ENCODE data around the gene AOPEP.
"Not testable (repeated sequence)": the region's sequence is repeated elsewhere in the genome, so short reads cannot be mapped to it uniquely, and the experiment has no call there.

AOPEP gene

DNA sequence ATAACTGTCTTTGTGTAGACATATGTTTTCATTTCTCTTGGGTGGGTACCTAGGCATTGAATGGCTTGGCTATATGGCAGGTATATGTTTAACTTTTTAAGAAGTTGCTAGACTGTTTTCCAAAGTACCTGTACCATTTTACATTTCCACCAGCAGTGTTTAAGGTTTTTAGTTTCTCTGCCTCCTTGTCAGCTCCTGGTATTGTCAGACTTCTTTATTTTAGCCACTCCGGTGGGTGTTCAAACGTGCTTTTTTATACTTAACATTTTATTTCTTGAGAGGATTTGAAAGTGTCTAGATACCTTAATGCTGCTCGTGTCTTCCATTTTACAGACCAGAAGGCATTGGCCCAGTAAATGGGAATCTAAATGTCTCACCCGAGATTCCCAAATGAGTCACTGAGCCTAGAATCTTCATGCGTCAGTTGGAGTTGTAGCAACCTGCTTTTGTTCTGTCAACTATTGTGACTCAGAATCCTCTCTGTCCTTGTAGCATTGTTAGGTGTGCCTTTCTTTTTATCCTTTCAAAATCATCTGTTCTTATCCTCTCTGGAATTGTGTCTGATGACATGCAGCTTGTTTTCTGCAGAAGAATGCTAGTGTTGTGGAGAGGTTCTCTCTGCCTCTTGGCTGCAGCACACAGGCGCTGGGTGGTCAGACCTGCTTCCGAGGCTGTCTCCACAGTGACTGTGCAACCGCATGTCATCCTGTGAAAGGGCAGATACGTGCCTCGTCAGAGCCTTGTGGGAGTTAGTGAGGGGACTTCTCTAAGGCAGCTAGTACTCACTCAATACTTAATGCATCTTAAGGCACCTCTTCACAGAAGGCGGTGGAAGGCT, 291.8 kb downstream of the AOPEP start:
- DNase-seq (ENCODE audit: low read depth) = no peak

GRCh38 chr9:95020644-95021043, 294.1 kb downstream of the AOPEP start:
- DNase-seq (ENCODE audit: low read depth) = not testable (repeated sequence)

GRCh38 chr9:95021166-95021886, 294.8 kb downstream of the AOPEP start:
- no peak for DNase-seq (ENCODE audit: low read depth)

- no peak for DNase-seq (ENCODE audit: low read depth)
These were observed 296.2 kb downstream of the AOPEP start for GRCh38 chr9:95022657-95023056.

DNA sequence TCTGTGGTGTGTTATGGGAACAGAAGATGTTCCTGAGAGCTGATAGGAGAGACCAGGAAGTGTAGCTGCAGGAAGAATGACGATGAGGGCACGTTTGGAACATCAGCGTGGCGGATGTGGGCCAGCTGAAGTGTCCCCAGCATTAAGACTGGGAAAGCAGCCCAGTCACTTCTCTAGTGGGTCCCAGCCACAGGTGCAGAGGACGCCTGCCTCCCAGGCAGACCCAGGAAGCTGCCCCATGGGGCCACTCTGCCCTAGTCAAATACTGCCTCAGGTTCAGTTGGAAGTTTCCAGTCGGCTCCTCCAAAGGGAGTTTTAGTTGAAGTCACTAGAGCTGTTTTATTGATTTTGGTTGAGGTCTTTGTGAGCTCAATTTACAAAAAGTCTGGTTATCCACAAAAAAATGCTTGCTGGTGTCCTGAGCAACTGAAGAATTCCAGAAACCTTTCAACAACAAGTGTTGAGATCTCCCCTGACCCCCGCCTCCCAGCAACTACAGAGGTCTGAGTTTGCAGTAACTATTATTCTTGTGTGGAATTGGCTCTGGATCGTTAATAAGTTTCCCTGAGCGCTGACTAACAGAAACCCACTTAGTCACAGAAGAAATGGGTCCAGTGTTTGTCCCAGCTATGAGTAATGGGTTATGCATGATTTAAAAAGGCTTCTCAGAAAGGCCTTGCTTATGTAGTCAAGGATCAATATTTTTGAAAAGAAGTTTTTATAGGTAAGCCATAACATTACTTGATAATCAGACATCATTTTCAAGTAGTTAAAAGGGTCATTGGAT, 296.9 kb downstream of the AOPEP start:
- DNase-seq (ENCODE audit: low read depth) = no peak

GRCh38 chr9:95024097-95024671, 297.7 kb downstream of the AOPEP start:
- DNase-seq (ENCODE audit: low read depth) = no peak

DNA sequence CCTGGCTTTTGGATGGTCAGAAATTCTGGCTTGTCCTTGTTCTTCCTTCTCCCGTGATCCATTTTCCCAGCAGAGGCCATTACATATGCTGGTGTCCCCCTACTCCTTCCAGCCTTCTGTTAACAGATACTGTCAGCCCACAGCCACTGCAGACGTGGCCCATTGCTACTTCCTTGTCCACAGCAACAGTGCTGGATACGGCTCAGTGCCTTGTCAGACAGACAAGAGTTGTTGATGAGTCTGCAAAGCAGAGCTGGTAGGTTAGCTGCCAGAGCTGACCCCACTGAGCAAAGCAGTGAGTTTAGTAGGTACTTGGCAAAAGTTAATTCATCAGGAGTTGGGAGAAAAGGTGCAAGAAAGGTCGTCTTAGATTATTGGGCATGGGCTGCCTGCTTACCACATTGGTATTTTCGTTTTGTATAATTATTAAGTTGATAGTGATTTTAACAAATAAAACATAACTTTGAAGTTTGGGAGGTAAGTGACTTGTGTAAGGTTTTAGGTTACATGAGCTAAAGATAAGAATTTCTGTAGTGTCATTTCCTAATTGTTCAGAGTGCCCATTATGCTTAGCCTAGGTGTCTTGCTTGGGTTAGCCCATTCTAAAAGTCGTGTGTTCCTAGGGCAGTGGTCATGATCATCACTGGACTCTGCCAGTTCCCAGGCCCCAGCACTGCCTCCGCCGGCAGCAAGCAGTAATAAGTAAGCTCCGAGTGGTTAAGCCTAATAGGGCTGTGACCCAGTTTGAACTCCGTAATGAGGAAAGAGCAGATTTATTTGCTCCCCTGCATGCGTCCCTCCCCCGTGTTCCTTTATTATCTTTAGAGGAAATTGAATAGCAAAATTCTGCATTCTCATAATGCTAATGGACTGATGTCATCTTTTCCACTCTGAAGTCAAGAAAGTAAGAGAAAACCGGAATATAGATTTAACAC, 299.0 kb downstream of the AOPEP start:
- DNase-seq (ENCODE audit: low read depth) = no peak

- no peak for DNase-seq (ENCODE audit: low read depth)
These were observed 299.6 kb downstream of the AOPEP start for GRCh38 chr9:95026148-95026524.

- DNase-seq (ENCODE audit: low read depth) = no peak
These were observed 301.7 kb downstream of the AOPEP start for GRCh38 chr9:95027914-95028852.

- DNase-seq (ENCODE audit: low read depth) = no peak
These were observed 302.3 kb downstream of the AOPEP start for GRCh38 chr9:95028853-95029219.

DNA sequence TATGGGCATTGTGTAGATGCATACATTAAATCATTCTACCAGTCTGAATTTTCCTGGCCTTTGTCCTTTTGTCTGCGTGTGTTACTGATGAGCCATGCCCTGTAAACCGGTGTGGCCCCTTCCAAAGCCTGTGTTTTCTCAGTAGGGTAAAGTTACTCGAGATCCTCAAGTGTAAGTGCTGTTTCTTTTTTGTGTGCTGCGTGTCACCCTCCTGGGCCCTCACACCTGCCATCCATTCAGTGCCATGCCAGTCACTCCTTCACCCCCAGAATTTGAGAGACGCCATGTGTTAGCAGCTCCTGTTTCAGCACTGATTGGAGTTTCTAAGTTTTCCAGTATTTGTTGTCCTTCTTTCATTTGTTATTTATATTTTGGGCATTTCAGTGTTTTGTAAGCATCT, 302.8 kb downstream of the AOPEP start:
- no peak for DNase-seq (ENCODE audit: low read depth)

DNA sequence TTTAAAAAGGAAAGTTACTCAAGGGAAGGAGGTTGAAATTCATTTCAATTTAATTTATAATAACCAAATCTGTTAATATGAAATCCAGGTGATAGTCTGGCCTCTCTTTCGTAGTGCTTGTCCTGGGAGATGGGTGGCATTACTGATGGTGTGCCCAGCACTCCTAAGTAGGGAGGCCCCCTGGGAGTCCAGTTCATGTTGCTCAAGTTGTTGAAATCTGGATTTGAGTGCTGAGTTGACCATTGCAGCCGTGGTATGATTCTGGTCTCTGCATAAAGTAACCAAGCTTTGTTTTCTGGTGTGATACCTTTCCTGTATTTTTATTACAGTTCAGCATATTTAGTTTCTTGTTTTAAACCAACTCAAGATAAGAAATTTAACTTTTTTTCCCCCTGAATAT, 303.2 kb downstream of the AOPEP start:
- DNase-seq (ENCODE audit: low read depth) = no peak

- DNase-seq (ENCODE audit: low read depth) = no peak
These were observed 303.8 kb downstream of the AOPEP start for GRCh38 chr9:95030344-95030743.

- DNase-seq (ENCODE audit: low read depth) = no peak
These were observed 304.6 kb downstream of the AOPEP start for GRCh38 chr9:95030920-95031642.

- DNase-seq (ENCODE audit: low read depth) = no peak
These were observed 305.4 kb downstream of the AOPEP start for GRCh38 chr9:95031711-95032461.

DNA sequence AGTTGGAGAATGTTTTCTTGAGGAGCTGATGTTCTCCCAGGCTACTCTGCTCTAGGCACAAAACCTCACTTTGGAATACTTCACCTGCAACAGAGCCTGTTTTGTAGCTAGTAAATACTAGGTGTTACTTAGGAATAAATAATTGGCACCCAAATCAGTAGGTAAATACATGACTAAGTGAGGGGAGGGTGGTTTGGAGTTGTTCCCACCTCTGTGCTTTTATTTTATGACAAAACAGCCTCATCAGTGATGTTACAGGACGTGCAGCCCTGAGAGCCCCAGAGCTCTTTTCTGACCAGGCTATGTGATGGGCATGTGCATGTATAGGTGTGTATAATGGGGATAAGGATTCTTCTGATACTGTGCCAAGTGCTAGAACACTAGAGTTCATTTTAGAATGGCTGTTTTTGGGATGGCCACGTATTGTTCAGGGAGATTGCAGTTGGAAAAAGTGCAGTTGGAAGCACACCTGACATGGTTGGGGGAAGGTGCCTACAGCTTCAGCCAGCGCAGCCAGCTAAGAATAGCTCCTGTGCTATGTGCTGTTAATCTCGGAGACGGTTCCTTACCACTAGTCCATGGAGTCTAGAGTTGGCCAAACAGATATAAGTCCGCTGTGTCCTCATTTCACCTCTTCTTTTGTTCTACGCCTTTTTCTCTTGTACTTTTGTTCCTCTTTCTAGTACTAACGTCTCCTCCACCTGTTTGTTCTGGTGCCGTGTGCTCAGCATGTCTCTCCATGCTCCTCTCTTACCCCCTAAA, 306.3 kb downstream of the AOPEP start:
- no peak for DNase-seq (ENCODE audit: low read depth)

GRCh38 chr9:95035846-95036245, 309.3 kb downstream of the AOPEP start:
- no peak for DNase-seq (ENCODE audit: low read depth)

DNA sequence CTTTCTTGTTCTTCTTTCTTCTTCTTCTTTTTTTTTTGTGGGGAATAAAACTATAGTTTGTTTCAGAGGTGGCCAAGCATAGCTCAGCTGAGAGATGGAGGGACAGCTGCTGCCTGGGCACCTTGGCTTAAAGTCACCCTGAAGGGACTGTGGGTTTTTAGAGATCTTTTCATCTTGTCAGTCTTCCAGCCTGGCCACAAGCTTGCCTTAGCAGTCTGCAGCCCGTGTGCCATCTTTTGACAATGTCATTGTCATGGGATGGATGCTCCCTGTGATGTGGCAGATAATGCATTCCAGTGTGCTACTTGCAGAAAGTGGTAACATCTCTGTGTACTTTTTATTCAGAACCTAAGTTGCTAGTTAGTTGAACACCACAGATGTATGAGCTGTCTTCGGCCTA, 310.2 kb downstream of the AOPEP start:
- DNase-seq (ENCODE audit: low read depth) = no peak
